NCI-H1436 treated with DMSO at 0.1 percent for 48 hours (cell line): ENCODE results near the gene NRL.
"Not testable (repeated sequence)": the region's sequence is repeated elsewhere in the genome, so short reads cannot be mapped to it uniquely, and the experiment has no call there.

Experiments
- DNase-seq: peaks from one replicate; lab custom pipeline; 2025; lab: John Stamatoyannopoulos, UW

Gene NRL

GRCh38 chr14:24123424-24124417 is 9.0 kb upstream of the NRL start:
- no peak for DNase-seq

- DNase-seq: no peak
Observed at GRCh38 chr14:24122898-24123297, 8.1 kb upstream of the NRL start.

- no peak for DNase-seq
Observed at GRCh38 chr14:24122416-24122815, 7.7 kb upstream of the NRL start.

GRCh38 chr14:24121210-24121609 is 6.5 kb upstream of the NRL start:
- DNase-seq: no peak

- no peak for DNase-seq
Observed at GRCh38 chr14:24119691-24120090, 4.9 kb upstream of the NRL start.

- no peak for DNase-seq
Observed at GRCh38 chr14:24117179-24117578, 2.4 kb upstream of the NRL start.

GRCh38 chr14:24116128-24116814 is 1.5 kb upstream of the NRL start:
- no peak for DNase-seq

GRCh38 chr14:24115422-24116127 is 826 bp upstream of the NRL start:
- DNase-seq: no peak

GRCh38 chr14:24113801-24114531 is 783 bp downstream of the NRL start:
- no peak for DNase-seq

GRCh38 chr14:24113379-24113800 is 1.4 kb downstream of the NRL start:
- no peak for DNase-seq

- no peak for DNase-seq
Observed at GRCh38 chr14:24110523-24110922, 4.2 kb downstream of the NRL start.

- DNase-seq: no peak
Observed at GRCh38 chr14:24110060-24110459, 4.7 kb downstream of the NRL start.

- no peak for DNase-seq
Observed at GRCh38 chr14:24108336-24108874, 6.3 kb downstream of the NRL start.

- no peak for DNase-seq
Observed at GRCh38 chr14:24106672-24107271, 8.0 kb downstream of the NRL start.

GRCh38 chr14:24105609-24106239 is 9.0 kb downstream of the NRL start:
- DNase-seq: not testable (repeated sequence)

- DNase-seq: no peak
Observed at GRCh38 chr14:24103451-24103850, 11.3 kb downstream of the NRL start.

- no peak for DNase-seq
Observed at GRCh38 chr14:24102357-24103048, 12.2 kb downstream of the NRL start.

GRCh38 chr14:24100982-24101494 is 13.7 kb downstream of the NRL start:
- no peak for DNase-seq

GRCh38 chr14:24100197-24100981 is 14.4 kb downstream of the NRL start:
- no peak for DNase-seq
